GM04504 (cell line): ENCODE data around the gene MARCHF7.
"Not testable (repeated sequence)": the region's sequence is repeated elsewhere in the genome, so short reads cannot be mapped to it uniquely, and the experiment has no call there.

Source experiments
- DNase-seq: peaks from one replicate; pipeline ENCODE4 v3.0.0-alpha.2; 2012; ENCODE audit warnings: low read depth

MARCHF7 gene, protein sequence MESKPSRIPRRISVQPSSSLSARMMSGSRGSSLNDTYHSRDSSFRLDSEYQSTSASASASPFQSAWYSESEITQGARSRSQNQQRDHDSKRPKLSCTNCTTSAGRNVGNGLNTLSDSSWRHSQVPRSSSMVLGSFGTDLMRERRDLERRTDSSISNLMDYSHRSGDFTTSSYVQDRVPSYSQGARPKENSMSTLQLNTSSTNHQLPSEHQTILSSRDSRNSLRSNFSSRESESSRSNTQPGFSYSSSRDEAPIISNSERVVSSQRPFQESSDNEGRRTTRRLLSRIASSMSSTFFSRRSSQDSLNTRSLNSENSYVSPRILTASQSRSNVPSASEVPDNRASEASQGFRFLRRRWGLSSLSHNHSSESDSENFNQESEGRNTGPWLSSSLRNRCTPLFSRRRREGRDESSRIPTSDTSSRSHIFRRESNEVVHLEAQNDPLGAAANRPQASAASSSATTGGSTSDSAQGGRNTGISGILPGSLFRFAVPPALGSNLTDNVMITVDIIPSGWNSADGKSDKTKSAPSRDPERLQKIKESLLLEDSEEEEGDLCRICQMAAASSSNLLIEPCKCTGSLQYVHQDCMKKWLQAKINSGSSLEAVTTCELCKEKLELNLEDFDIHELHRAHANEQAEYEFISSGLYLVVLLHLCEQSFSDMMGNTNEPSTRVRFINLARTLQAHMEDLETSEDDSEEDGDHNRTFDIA

DNA sequence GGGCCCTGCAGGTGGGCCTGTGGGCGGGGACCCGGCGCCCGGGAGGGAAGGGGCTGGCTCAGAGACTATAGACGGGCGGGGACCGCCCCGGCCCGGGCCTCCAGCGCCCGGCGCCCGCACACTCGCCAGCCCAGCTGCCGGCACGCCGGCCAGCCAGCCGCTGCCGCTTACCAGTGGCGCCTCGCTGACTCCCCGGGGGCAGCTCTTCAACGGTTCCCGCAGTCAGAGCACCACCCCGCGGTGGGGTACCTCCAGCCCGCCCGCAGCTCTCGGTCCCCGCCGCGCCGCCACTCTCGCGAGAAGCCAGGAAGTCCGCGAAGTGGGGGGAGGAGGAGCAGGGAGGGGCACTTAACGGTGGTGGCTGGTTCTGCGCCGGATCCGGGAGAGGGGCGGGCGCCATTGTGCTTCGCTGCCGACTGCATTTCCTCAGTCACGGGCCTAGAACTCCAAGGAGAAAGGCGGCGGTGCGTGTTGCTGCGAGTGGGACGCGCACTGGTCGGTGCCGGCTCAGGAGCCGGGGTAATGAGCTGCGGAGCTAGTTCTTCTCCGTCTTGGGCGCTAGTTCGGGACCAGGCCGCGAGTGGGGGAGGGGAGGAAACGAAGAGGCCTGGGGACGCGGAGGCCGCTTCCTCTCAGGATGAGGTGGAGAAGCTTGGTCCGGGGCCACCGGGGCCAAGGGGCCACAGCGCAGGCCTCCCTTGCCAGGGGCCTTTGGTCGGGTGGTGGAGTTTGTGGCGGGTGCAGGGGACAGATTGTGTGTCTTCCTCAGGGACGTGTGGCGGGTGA, at the start of gene MARCHF7:
MARCHF7 (plus strand) TSS at position 364 of the 786 bp plus-strand sequence. CDS start 16,517 bp downstream, outside the sequence.
- DNase-seq = peak; percentile 91

DNA sequence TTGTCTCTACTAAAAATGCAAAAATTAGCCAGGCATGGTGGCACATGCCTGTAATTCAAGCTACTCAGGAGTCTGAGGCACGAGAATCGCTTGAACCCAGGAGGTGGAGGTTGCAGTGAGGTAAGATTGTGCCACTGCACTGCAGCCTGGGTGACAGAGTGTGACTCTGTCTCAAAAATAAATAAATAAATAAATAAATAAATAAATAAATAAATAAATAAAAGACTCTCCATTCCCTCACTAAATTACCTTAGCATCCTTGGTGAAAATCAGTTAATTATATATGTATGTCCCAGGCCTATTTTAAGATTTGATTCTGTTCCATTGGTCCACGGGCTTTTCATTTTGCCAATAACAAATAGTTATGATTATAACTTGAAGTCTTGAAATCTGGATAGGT, 44.9 kb upstream of the MARCHF7 start:
- DNase-seq = not testable (repeated sequence)

DNA sequence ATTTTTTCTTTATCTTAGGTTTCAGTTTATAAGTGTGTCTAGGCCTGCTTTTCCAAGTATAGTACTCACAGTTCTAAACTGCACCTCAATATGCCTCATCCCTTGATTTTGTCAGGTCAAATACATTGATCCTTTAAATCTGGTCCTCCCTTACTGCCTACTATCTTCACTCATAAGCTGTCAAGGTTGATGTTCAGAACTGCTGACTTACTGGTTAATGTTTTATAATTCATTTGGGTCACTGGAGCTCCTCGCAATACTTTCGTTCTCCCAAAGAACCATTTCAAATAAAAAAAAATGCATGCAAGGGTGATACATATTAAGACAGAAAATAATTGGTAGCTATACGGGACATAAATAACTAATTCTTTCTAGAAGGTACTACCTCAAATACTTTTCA, 41.3 kb upstream of the MARCHF7 start:
- no peak for DNase-seq

DNA sequence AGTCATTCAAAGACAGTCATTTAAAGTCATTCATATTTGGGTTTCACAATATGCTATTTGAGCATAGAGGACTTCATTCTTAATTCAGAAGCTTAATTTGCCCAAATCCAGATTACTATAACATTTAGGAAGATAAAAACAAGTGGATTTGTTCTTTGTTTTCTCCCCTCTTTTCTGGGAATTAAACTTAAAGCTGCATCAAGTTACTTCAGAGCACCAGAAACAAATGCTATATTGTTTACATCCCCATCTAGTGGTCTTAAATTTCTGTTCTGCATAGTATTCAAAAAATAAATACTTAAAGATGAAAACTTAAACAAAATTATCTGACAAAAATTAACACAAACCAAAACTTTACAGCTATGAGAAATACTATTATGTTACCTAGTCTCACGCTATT, 34.7 kb upstream of the MARCHF7 start:
- no peak for DNase-seq

DNA sequence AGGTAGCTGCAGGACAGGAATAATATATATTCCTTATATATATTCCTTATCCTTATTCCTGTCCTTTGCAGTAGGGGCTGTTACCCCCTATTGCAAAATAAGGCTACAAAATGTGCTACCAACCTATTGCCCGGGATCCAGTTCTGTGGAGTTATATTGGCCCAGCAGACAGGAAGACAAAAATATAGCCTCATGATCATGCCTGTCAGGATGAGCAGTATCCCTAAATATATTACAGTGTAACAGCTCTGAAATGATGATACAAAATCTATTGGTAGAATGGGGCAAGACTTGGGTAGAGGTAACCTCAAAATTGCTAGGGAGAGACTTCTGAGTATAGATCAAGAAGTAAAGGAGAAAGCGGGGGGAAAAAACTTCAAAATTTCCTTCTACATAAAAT, 31.6 kb upstream of the MARCHF7 start:
- no peak for DNase-seq

DNA sequence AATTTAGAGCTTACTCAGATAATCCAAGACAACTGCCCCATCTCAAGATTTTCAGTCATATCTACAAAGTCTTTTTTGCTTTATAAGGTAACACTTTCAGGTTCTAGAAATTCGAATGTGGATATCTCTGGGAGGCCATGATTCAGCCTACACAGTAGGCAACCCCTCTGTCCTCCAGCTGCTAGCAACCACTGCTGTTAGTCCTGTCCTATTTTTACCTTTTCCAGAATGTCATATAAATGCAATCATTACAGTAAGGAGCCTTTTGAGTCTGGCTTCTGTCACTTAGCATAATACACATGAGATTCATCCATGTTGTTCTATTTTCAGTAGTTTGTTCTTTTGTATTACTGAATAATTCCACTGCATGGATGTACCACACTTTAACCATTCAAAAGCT, 28.5 kb upstream of the MARCHF7 start:
- DNase-seq = no peak

DNA sequence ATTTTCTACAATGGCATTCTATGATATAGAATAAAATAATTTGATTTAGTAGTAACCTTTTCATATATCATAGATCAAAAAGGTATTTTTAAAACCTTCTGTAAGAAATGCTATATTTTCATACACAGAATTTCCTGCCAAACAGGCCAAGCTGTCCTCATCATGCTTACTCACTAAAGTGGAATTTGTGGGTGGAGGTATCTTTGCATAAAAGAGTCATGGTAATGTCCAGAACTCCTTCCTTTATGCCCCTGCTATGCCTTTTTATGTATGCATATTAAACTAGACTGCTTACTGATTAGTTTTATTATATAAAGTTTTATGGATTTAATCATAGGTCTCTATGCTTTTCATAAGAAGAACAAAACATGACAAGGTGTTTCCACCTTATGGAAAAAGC, 27.5 kb upstream of the MARCHF7 start:
- DNase-seq = no peak

DNA sequence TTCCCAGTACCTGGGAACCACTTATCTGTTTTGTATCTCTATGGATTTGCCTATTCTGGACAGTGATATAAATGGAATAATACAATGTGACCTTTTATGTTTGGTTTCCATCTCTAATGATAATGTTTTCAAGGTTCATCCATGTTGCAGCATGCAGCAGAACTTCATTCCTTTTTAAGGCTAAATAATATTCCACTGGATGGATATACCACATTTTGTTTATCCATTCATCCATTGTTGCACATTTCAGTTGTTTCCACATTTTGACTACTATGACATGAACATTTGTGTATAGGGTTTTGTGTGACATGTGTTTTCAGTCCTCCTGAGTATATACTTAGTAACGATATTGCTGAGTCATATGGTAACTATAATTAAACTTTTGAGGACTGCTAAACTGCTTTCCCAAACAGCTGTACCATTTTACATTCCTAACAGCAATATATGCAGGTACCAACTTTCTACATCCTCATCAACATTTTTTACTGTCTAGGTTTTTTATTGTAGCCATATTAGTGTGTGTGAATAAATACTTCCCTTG, 17.7 kb upstream of the MARCHF7 start:
- DNase-seq = no peak

DNA sequence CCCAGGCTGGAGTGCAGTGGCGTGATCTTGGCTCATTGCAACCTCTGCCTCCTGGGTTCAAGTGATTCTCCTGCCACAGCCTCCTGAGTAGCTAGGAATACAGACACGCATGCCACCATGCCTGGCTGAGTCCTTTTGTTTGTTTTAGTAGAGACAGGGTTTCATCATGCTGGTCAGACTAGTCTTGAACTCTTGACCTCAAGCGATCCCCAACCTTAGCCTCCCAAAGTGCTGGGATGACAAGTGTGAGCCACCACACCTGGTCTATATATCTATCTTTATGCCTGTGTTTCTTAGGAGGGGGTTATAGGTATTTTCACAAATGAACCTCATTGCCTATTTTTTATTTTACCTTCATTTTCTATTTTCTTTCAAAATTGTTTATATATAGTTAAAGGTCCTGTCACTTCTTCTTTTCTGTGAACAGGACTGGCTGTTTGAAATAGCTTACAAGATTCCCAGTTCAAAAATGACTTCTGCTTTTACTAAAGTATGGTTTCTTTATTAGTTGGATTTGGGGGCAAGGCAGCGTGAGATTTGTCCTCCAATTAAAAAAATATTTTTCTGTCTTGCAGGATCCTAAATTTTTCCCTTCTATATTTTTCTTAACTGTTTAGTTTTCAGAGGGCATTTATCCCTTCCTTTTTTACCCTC, 16.4 kb upstream of the MARCHF7 start:
- no peak for DNase-seq

DNA sequence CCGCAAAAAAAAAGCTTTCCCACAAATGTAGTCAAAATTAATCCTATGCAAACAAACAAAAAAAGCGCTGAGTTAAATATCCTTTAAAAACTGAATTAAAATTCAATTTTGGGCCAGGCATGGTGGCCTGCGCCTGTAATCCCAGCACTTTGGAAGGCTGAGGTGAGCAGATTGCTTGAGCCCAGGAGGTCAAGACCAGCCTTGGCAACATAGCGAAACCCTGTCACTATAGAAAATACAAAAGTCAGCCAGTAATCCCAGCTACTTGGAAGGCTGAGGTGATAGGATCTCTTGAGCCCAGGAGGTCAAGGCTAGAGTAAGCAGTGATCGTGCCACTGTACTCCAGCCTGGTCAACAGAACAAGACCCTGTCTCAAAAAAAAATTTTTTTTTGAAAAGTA, 8.8 kb upstream of the MARCHF7 start:
- DNase-seq = no peak

DNA sequence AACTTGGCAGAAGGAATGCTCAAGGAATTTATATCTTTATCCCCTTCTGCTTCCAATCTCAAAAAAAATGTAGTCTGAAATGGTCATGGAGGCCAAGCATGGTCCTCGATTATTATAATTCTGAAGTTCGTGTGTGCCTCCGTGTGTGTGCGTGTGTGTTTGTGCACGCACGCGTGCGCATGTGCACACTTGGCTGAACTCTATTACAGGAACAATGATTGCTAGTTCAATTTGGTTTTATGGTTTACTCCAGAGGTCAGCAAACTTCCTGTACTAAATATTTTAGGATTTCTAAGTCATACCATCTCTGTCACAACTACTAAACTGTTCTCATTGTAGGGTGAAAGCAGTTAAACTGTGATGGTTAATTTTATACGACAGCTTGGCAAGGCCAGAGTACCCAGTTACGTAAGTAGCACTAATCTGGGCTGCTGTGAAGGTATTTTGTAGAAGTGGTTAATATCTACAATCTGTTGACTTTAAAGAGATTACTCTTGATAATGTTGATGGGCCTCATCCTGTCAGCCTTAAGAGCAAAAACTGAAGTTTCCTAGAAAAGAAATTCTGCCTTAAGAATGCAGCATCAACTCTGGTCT, 5.8 kb upstream of the MARCHF7 start:
- DNase-seq = no peak

DNA sequence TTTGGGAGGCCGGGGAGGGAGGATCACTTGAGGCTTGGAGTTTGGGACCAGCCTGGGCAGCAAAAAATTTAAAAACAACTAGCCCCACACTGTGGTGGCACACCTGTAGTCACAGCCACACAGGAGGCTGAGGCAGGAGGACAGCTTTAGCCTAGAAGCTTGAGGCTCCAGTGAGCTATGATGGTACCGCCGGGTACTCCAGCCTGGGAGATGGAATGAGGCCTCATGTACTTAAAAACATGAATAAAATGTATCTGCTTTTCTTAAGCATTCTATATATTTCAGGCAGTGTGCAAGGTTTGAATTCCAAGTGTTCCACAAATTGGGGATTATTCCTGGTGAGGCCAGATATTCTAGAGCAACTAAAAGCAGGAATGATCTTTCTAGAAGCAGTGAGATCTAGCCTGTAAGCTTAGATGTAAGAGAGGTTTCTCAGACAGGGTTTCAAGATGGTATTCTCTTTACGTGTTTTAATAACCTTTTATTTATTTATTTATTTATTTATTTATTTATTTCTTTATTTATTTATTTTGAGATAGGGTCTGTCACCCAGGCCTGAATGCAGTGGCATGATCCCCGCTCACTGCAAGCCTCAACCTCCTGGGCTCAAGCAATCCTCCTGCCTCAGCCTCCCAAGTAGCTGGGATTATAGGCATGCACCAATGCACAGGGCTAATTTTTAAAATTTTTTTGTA, 4.1 kb upstream of the MARCHF7 start:
- no peak for DNase-seq

DNA sequence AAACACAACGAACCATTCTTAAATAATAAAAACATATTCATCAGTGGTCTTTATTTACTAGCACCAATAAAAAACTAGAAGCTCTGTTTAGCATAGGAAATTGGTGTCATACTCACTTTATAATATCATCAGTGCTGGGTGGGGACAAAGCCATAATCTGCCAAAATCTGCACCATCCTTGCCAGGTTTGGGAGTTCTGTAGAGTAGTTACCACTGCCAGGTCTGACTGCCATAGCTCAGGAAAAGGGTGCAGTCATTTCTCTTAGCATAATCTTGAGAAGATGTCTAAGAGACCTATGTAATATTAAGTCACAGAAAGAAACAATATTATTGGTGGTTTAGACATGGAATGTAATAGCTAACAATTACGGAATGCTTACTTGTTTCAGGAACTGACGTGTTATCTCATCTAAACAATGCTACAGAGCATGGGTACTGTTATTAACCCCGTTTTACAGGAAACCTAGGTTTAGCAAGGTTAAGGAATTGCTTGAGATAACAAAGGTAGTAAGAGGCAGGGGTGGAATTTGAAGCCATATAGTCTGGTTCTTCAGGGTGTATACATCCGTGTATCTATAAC, 1.6 kb upstream of the MARCHF7 start:
- no peak for DNase-seq

DNA sequence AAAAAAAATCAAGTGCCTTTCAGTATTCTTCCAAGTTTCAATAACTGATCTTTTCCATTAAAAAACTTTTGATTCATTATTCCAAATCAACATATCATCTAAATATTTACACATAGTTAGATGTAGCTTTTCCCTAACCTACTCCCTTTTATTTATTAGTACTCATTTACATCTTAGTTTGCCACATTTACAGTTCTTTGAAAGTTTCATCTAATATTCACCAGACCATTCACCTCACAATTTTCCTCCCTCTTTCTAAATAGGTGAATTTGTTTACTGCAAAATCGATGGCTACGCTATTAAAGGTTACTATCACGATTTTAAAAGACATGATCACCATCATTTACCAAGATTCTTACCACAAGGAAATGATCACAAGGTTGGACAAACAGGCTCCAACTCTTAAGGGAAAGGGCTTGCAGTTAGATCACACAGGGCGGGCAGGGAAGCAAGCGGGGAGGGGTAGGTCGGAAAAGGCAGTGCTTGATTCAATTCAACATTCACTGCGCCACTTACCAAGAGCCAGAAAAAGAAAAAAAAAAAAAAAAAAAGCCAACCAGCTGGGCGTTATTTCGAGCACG, 654 bp upstream of the MARCHF7 start:
- no peak for DNase-seq

DNA sequence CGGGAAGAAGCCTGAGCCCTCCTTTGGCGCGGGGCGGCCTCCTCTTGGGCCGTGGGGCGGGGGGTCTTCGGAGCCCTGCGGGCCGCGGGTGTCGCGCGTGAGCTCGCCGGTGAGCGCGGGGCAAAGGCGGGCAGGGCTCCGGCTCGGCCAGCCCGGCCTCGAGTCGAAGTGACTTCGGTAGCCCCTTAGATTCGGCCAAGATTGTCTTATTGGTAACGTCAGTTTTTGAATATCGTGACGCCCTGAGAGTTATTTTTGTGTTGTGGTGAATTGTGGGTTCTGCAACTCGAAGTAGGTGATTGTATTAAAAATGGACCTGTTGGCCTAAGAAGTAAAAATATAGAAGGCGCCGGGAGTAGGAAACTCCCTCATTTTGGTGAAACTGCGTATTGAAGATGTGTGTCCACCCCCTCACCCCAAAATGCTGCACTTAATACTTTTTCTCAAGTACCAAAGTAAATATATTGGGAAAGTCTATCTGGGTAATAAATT, 669 bp downstream of the MARCHF7 start:
- DNase-seq = no peak

DNA sequence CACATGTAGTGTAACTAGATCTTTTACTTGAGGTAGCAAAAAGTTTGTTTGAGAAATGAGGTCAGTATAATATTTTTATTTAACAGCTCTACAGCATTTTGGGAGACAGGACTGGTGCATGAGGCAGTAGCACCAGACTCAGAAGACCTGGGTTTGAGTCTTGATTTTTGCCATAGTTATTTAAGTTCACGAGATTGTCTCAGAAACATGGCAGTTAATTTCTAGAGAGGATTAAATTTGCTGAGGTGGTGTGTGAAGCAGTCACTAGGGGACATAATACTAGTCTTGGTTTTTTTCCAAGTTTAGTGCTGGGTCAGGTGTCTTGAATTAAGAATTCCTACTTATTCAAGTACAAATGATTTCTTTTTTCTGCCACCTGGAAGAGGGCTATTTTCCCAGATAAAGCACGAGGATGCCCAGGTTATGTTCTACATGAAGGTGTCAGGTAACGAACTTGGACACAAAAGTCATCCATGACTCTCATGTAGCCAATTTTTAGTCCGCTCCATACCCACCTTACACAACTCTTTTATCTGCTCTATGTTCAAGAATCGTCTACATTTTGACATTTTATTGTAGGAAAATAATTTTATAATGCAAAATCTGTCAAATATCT, 1.4 kb downstream of the MARCHF7 start:
- no peak for DNase-seq

DNA sequence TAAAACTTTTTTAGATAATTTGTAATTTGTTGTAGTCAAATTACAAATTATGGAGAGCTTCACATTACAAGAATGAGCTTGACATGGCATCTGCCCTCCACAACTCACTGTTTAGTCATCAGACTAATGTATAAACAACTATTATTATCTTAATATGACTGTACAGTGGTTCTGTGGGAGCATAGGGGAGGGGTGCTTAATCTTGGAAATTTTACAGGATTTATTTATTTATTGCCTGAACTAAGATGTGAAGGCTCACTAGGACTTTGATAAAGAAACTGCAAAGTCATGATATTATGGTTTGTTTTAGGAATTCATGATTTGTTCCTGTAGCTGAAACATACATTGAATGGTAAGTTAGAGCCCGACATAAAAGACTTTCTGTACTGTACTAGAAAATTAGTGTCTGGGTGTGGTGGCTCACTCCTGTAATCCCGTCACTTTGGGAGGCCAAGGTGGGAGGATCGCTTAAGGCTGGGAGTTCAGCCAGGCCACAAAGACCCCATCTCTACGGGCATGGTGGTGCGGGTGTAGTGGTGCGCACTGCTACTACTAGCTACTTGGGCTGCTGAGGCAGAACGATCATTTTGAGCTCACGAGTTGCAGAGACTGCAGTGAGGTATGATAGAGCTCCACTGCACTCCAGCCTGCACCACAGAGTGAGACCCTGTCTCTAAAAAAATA, 2.1 kb downstream of the MARCHF7 start:
- DNase-seq = no peak

DNA sequence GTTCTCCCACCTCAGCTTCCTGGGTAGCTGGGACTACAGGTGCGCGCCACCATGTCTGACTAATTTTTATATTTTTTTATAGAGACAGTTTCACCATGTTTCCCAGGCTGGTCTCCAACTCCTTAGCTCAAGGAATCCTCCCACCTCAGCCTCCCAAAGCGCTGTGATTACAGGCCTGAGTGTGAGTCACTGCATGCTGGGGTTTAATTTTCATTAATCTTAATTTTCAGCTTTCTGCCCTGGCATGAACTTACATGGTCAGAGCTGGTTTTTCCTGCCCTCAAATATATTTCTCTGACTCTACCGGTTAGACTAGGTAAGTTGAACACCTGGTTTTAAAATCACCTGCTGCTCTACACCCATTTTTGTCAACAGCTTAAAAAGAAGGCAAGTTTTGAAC, 3.1 kb downstream of the MARCHF7 start:
- DNase-seq = no peak

DNA sequence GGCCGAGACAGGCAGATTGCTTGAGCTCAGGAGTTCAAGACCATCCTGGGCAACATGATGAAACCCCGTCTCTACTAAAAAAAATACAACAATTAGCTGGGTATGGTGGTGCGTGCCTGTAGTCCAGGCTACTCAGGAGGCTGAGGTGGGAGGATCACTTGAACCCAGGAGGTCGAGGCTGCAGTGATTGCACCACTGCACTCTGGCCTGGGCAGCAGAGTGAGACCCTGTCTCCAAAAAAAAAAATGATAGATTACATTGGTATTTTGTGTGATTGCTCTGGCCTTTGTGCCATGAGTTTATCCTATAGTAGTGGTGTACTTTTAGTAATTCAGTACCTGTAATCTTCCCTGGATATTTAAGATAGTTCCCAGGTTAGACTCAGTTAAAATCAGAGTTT, 4.1 kb downstream of the MARCHF7 start:
- not testable (repeated sequence) for DNase-seq
